ENCODE data around the gene FBLN2.

FBLN2 gene

GRCh38 chr3:13669457-13669856 is 120.5 kb downstream of the FBLN2 start:
- no peak for DNase-seq

GRCh38 chr3:13670292-13670691 is 121.4 kb downstream of the FBLN2 start:
- no peak for DNase-seq

GRCh38 chr3:13671482-13672233 is 122.7 kb downstream of the FBLN2 start:
- DNase-seq, result no peak

- no peak for DNase-seq
Measured at GRCh38 chr3:13673207-13673606, 124.3 kb downstream of the FBLN2 start.

- no peak for DNase-seq
Measured at GRCh38 chr3:13674538-13675185, 125.7 kb downstream of the FBLN2 start.

- DNase-seq, result no peak
Measured at GRCh38 chr3:13676356-13677017, 127.6 kb downstream of the FBLN2 start.

GRCh38 chr3:13677272-13677671 is 128.3 kb downstream of the FBLN2 start:
- no peak for DNase-seq

GRCh38 chr3:13681931-13682330 is 133.0 kb downstream of the FBLN2 start:
- no peak for DNase-seq

- no peak for DNase-seq
Measured at GRCh38 chr3:13682331-13683013, 133.5 kb downstream of the FBLN2 start.

- DNase-seq, result no peak
Measured at GRCh38 chr3:13683288-13683687, 134.4 kb downstream of the FBLN2 start.

GRCh38 chr3:13683772-13684171 is 134.8 kb downstream of the FBLN2 start:
- DNase-seq, result no peak

GRCh38 chr3:13684350-13684749 is 135.4 kb downstream of the FBLN2 start:
- DNase-seq, result no peak

GRCh38 chr3:13684854-13685253 is 135.9 kb downstream of the FBLN2 start:
- DNase-seq, result no peak

- DNase-seq, result no peak
Measured at GRCh38 chr3:13685721-13686120, 136.8 kb downstream of the FBLN2 start.

GRCh38 chr3:13686367-13687160 is 137.6 kb downstream of the FBLN2 start:
- DNase-seq, result no peak

GRCh38 chr3:13687517-13687943 is 138.6 kb downstream of the FBLN2 start:
- no peak for DNase-seq

All from activated CD8-positive, alpha-beta memory T cell treated with anti-CD3 and anti-CD28 coated beads, Interleukin-2, amount 50 U/mL, for 48 hours (primary cell).